ENCODE data around the gene TRIM52.
"Not testable (repeated sequence)": the region's sequence is repeated elsewhere in the genome, so short reads cannot be mapped to it uniquely, and the experiment has no call there.

The TRIM52 gene

GRCh38 chr5:181219262-181220177 lies 41.4 kb downstream of the TRIM52 start:
- H3K4me3 ChIP-seq (ENCODE audit: low read length) = no peak overlapping the region
- no peak for DNase-seq (ENCODE audit: low read depth, low spot score)

DNA sequence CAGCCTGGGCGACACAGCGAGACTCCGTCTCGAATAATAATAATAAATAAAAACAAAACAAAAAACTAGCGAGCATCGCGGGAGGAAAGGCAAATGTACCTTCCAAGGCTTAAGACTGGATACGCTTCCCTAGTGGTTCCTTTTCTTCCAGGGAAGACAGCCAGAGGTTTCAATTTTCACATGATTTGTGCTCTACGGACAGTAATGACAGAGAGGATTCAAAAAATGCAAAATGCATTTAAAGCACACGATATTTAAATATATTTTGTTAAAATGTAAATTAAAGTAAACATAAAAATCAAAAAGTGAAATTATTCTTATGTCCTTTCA lies 42.2 kb downstream of the TRIM52 start:
- no peak for DNase-seq (ENCODE audit: low read depth, low spot score)
- H3K4me3 ChIP-seq (ENCODE audit: low read length) = no peak overlapping the region

GRCh38 chr5:181217803-181218062 lies 43.2 kb downstream of the TRIM52 start:
- DNase-seq (ENCODE audit: low read depth, low spot score) = no peak
- H3K4me3 ChIP-seq (ENCODE audit: low read length) = peak overlapping the region; percentile 74

GRCh38 chr5:181217111-181217802 lies 43.7 kb downstream of the TRIM52 start:
- peak; percentile 74 for DNase-seq (ENCODE audit: low read depth, low spot score)

GRCh38 chr5:181215997-181216989 lies 44.6 kb downstream of the TRIM52 start:
- peak; percentile 68 for DNase-seq (ENCODE audit: low read depth, low spot score)

More at GRCh38 chr5:181217111-181217802, 43.7 kb downstream of the TRIM52 start:
- H3K4me3 ChIP-seq (ENCODE audit: low read length) = peak overlapping the region; percentile 74

DNA sequence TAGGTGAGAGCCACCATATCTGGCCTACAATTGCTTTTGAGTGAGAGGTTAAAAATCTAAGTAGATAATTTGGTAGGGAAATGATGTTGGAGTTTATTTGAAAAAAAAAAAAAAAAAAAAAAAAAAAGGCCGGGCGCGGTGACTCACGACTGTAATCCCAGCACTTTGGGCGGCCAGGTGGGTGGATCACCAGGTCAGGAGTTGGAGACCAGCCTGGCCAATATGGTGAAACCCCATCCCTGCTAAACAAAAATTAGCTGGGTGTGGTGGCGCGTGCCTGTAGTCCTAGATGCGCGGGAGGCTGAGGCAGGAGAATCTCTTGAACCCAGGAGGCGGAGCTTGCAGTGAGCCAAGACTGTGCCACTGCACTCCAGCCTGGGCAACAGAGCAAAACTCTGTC lies 46.7 kb downstream of the TRIM52 start:
- H3K4me3 ChIP-seq (ENCODE audit: low read length); DNase-seq (ENCODE audit: low read depth, low spot score): not testable (repeated sequence)

More at GRCh38 chr5:181215997-181216989, 44.6 kb downstream of the TRIM52 start:
- H3K4me3 ChIP-seq (ENCODE audit: low read length) = peak overlapping the region; percentile 74

DNA sequence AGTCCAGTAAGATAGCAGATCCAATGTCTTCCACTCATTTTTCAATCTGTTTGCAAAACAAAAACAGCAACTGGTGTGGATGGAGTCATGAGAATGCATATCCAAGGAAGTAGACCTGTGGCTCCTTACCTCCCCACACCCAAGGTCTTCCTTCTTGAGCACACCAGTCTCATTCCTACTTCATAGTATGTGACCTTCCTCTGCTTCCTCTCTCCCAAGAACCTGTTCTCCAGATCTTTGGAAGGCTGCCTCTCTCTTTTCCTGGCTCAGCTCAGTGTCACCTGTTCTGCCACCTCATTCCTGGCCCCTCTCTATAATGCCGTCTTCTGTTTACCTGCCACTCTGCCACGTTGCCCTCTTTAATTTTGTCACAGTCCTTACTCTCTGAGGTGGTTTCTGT lies 48.0 kb downstream of the TRIM52 start:
- H3K4me3 ChIP-seq (ENCODE audit: low read length) = no peak overlapping the region
- no peak for DNase-seq (ENCODE audit: low read depth, low spot score)

DNA sequence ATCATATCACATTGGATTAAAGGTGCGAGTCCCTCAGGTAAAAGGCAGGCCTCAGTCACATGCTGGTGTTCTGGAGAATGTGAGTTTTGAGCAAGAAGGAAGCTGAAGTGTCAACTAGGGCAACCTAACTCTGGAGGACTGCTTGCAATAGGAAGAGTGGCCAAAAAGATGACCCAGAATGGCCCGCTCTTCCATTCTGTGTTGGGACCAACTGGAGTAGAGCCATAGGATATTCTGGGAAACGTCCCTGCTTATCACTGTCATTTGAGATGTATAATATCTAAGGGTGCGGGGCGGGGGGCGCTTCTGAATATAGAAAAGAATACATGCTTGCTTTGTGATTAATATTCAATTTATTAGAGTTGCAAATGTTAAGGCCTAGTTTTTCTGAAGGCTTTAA lies 48.9 kb downstream of the TRIM52 start:
- no peak overlapping the region for H3K4me3 ChIP-seq (ENCODE audit: low read length)
- DNase-seq (ENCODE audit: low read depth, low spot score) = no peak

DNA sequence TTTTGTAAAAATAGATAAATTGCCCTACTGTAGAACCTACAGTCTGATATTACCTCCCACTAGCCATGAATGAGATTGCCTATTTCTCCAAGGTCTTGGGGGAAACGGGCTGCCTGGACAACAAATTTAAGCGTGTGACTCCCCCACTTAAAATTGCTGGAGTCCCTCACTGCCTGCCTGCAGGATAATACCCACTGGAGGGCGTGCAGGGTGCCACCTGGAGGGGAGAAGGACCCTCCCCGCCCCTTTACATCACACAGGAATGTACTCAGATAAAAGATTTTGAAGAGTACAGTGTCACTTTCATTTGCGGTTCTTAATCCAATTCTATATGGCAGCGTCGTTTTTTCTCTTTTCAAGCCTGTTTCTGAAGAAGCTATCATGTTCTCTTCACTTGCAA lies 49.7 kb downstream of the TRIM52 start:
- DNase-seq (ENCODE audit: low read depth, low spot score) = peak; percentile 65
- no peak overlapping the region for H3K4me3 ChIP-seq (ENCODE audit: low read length)

GRCh38 chr5:181210698-181211097 lies 50.2 kb downstream of the TRIM52 start:
- H3K4me3 ChIP-seq (ENCODE audit: low read length); DNase-seq (ENCODE audit: low read depth, low spot score): not testable (repeated sequence)

- H3K4me3 ChIP-seq (ENCODE audit: low read length); DNase-seq (ENCODE audit: low read depth, low spot score): not testable (repeated sequence)
These were observed 50.8 kb downstream of the TRIM52 start for GRCh38 chr5:181210148-181210547.

GRCh38 chr5:181209006-181209405 lies 51.9 kb downstream of the TRIM52 start:
- not testable (repeated sequence) for DNase-seq (ENCODE audit: low read depth, low spot score); H3K4me3 ChIP-seq (ENCODE audit: low read length)

DNA sequence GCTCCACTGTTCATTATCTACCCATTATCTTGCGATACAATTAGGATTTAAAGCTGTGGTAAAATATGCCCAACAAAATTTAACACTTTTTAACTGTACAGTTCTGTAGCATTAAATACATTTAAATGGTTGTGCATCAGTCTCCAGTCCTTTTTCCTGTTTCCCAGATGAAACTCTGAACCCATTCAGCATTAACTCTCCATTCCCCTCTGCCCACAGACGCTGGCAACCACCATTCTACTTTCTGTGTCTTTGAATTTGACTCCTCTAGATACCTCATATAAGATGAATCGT lies 53.0 kb downstream of the TRIM52 start:
- DNase-seq (ENCODE audit: low read depth, low spot score) = no peak
- peak overlapping the region; percentile 73; the same call in 1 of the 2 replicates for H3K4me3 ChIP-seq (ENCODE audit: low read length)

GRCh38 chr5:181207214-181207959 lies 53.6 kb downstream of the TRIM52 start:
- peak overlapping the region; percentile 73 for H3K4me3 ChIP-seq (ENCODE audit: low read length)
- peak; percentile 86 for DNase-seq (ENCODE audit: low read depth, low spot score)

- DNase-seq (ENCODE audit: low read depth, low spot score) = no peak
- peak overlapping the region; percentile 73 for H3K4me3 ChIP-seq (ENCODE audit: low read length)
These were observed 54.9 kb downstream of the TRIM52 start for GRCh38 chr5:181205761-181206649.

Measured in Jurkat, Clone E6-1 (cell line).